HEK293 (cell line): ENCODE data around the gene FAM32A.

Experiments
- ZNF146 ChIP-seq: fragments of 450-650 bp; formaldehyde crosslinking; IDR thresholded peaks from 2 replicates; pipeline ENCODE4 v1.5.1; 2016; ENCODE audit warnings: missing biosample characterization, missing genetic modification characterization
- ZNF18 ChIP-seq: fragments of 450-650 bp; formaldehyde crosslinking; IDR thresholded peaks from 2 replicates; pipeline ENCODE4 v1.5.1; 2016; ENCODE audit warnings: missing biosample characterization, missing genetic modification characterization

- TF ChIP-seq ZNF18 (no peak), ZNF146 (tag by site-specific recombination) (no peak)
Measured at GRCh38 chr19:16141043-16141442, 44.2 kb upstream of the FAM32A start.
